ENCODE results near the gene JAG1.

The JAG1 gene

GRCh38 chr20:10696650-10697049, 22.9 kb upstream of the JAG1 start:
- peak; percentile 10 for DNase-seq

GRCh38 chr20:10689385-10689784, 15.6 kb upstream of the JAG1 start:
- DNase-seq = no peak

DNA sequence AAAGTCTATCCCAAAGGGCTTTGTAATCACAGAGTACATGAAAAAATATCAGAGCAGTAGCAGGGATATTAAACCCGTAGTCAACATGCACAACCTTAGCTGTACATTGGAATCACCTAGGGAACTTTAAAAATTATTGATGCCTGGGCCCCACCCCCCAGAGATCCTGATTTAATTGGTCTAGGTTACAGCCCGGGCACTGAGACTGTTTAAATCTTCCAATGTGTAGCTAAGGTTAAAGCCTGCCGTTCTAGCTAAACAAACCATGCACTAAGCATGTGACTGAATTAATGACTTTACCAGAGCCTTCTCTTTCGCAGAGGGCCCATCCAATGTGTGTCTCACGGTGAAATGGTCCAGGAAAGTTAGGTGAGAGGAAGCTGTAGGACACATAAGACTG, 14.1 kb upstream of the JAG1 start:
- no peak for DNase-seq

DNA sequence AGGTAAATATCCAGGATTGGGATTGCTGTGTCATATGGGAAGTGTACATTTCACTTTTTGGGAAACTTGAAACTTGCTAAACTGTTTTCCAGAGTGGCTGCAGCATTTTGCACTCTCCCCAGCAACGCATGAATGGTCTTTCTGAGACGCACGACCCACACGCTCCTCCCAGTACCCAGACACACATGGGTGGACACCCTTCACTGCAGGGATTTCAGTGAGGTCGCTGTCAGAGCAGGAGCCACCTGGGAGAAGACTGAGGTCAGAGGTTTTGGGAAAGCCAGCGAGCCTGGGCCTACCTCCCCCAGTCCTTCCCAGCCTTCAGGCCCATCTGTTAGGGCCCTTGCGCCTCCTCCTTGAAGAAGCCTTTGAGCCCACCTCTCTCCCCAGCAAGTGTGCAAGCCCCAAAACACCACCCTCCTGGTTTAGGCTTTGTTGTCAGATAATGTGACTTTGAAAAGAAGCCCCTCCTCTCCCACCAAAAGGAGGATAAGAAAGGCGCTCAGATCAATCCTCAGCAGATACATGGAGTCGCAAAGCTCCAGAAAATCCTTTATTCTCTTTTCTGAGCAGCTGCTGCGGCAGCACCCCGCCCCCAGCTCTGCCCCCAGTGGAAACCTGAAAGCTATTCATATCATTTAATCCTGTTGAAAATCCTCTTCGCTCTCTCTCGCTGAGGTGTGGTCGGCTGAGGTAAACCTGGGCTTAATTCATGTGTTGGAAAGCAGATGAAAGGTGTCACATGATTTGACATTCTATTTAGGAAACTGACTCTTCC, 12.7 kb upstream of the JAG1 start:
- no peak for DNase-seq

GRCh38 chr20:10683537-10683936, 9.7 kb upstream of the JAG1 start:
- DNase-seq = no peak

DNA sequence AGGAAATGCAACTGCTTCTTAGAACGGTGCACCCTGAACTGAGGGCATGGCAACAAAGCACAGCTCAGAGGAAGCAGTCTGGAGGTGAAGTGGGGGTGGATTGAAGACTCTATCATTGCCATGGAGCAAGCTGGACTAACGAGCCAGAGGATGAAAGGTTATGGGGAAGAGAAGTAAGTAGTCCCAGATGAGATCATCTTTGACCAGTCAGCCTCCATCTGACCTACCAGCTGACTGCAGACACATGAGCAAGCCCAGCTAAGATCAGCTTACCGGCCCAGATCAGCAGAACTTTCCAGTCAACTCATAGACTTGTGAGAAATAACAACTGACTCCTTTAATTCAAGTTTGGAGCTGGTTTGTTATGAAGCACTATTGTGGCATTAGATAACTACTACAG, 9.1 kb upstream of the JAG1 start:
- DNase-seq = no peak

DNA sequence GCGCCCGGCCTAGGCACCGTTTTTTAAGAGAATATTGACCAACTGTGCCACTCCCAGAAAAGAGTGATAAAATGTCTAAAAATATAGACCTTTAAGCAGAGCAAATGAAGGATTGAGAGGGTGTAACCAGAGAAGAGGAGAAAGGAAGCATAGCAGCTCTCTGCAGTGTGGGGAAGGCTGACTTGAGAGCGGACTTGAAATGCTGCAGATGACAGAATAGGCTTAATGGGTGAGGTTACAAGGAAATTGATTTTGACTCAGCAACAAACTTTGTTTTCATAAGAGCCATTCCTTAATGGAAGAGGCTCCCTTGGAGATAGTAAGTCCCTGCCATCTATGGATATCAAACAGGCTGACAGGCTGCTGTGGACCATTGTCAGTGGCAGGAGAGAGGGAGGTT, 7.7 kb upstream of the JAG1 start:
- DNase-seq = no peak

GRCh38 chr20:10680571-10680970, 6.8 kb upstream of the JAG1 start:
- DNase-seq = no peak

- no peak for DNase-seq
Observed at GRCh38 chr20:10679269-10679668, 5.5 kb upstream of the JAG1 start.

DNA sequence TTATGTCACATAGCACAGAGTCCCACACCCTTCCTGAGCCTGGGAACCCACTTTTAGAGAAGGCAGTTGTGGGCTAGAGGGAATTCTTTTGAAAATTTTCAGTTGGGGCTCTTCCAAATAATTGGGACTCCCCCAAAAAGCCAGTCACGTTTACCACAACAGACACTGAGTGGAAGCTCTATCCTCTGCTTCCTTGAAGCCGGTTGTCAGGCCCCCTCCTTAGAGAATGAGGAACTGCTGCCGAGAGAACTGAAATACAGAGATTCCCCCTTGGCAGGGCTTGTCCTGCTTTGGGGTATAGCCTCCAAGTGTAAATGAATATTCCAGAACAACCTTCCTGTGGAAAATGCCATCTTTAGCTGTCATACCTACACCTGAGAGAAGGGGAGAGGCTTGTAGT, 2.7 kb upstream of the JAG1 start:
- no peak for DNase-seq

- DNase-seq = no peak
Observed at GRCh38 chr20:10675450-10675848, 1.6 kb upstream of the JAG1 start.

DNA sequence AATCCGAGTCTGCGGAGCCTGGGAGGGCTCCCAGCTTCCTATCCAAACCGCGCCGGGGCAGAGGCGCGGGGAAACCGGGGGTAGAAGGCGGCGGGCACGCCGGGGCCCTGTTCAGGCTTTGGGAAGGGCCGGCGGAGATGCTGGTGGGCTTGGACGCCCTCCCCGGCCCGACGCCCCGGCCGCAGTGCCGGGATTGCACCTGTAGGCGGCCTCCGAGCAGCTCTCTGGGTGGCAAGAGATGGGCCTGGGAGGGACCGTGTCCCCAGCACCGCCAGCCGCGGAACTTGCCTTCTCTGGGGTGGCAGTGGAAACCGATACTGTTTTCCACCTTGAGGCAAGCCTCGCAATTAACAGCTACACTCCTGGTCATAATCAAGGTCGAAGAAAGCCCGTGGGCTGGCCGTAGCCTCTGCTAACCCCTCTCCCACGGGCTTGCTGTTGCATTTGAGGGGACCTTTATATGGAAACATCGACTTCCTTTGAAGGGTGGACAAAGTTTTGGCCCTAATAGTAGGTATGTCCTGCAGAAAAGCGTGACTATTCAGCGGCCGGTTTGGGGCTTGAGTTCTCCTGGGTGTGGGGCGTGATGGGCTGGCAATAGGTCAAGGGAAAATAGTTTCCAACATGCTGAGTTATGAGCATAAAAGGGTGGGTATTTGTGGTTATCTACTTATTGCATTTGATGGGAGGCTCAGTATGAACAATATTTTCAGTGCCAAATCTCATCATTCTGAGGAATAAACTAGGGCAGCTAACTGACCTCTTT, 1.1 kb upstream of the JAG1 start:
- peak; percentile 79 for DNase-seq

DNA sequence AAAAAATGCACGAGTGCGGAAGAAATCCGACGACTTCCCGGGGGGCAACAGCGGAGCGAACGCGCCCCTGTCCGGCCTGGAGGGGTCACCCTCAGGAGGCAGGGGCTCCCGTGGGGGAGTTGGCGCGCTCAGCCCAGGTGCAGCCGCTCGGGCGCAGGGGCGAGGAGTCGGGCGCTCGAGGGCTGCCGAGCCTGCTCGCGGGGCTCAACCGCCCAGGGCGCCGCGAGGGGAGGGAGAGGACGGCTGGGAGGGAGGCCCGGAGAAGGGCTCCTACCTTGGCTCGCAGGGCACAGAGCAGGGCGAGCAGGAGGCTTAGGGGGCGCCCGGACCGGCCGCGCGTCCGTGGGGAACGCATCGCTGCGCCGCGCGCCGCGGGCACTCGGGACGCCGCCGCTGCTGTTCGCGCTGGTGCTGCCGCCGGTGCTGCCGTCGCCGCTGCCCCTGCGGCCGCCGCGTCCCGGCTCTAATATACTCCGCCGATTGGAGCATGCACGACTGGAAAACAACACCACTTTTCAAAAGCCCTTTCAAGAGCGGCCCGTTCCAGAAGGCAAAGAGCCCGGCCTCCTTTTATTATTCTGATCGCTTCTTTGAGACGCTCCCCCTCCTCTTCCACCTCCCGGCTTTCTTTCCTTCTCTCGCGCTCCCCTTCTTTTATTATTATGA, 490 bp downstream of the JAG1 start:
- peak; percentile 64 for DNase-seq

DNA sequence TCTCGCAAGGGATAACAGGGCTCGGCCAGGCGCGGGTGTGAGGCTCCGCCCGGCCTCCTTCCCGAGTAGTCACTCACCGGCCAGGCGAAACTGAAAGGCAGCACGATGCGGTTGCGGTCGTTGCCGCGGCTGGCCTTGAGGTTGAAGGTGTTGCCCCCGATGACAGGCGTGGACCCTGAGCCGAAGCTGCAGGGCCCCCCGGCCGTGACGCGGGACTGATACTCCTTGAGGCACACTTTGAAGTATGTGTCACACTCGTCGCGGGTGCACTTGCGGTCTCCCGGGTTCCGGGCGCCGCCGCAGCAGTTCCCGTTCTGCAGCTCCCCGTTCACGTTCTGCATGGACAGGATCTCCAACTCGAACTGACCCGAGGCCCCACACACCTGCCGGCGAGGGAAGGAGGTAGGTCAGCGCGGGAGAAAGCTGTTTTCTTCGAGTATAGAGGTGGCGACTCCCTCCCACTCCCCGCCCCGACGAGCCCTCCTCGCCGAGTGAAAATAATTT, 1.1 kb downstream of the JAG1 start:
- DNase-seq = peak; percentile 51

DNA sequence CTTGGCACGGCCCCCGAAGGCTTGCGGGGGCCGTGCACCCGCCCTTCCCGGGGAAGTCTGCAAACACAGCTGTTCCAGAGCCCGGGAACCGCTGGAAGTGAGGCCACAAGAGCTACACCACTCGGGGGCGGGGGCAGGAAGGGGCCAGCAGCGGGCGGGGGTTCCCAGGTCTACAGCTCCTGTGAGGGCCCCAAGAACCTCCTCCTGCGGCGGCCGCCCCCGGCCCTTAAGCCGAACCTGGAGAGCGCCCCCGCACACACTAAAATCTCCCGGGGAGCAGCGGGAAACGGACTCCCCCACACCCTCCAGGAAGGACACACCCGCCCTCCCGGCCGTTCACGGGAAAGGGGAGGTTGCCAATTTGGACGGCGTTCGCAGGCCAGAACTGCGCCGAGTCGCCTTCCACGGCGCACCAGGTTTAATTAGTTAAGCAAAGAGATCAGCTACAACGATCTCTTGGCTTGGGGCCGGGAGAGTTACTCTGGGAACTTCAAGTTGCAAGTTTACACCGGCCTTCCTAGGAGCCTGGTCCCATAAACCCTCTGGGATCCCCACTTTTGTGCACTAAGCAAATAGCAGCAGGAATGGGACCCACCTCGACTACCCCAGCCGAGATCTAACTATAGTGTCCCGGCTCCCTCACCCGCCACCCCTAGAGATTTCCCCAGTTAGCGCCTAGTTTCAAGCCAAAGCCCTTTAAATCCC, 1.7 kb downstream of the JAG1 start:
- DNase-seq = peak; percentile 64

- peak; percentile 95 for DNase-seq
Observed at GRCh38 chr20:10671221-10671918, 2.4 kb downstream of the JAG1 start.

DNA sequence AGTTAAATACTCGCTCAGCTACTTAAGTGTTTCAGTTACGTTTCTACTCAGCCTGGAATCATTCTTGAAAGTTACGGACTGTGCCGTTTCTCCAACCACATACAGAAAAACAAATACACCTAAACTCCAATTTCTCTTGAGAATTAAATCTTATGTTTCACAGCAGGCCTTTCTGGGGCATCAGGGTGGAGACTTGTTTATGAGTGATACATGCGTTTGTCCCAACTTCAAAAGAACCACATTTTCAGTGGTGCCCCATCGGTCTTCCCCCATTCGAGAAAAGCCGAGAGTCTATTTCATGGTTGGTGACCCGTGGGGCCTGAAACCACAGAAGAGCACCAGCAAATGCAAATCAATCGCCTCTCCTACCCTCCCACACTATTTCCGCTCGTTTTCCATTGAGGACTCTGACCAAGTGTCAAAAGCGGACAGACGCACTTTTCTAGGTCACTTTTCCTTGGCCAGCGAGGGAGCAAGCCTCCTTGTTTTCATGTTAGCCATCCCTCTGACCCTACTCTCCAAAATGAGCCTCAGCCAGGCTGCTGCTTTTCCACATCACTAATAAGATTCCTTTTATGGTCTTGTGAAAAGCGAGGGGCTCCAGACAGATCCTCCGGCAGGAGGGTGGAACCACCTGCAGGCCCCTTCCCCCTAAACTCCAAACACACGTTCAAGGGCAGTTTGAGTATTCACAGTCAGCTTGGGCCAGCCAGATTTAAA, 3.1 kb downstream of the JAG1 start:
- no peak for DNase-seq

DNA sequence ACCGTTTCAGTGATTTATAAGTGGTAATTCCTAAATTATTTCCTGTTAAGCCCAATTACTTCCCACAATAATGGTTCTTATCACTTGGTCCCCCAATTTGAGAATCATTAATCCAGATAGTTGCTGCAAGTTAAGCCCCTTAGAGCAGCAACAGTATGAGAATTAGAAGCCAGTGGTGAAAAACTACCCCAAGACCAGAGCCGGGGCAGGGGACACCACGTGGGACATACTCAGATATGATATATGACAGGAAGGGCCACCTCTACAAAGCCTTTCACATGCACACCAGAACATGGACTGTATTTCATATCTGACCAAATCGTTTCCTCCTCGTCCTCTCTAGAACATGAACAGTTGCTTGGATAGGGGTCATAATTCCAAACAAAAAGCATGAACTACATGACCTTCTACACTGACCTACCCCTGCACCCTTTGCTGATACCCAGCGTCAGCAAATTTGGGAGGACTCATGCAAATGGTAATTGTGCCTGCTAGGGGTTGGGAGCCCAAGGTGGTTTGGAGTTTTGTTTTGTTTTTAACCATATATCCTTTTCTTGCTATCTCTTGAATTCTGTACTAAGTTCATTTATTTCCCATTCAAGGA, 3.9 kb downstream of the JAG1 start:
- DNase-seq = no peak

DNA sequence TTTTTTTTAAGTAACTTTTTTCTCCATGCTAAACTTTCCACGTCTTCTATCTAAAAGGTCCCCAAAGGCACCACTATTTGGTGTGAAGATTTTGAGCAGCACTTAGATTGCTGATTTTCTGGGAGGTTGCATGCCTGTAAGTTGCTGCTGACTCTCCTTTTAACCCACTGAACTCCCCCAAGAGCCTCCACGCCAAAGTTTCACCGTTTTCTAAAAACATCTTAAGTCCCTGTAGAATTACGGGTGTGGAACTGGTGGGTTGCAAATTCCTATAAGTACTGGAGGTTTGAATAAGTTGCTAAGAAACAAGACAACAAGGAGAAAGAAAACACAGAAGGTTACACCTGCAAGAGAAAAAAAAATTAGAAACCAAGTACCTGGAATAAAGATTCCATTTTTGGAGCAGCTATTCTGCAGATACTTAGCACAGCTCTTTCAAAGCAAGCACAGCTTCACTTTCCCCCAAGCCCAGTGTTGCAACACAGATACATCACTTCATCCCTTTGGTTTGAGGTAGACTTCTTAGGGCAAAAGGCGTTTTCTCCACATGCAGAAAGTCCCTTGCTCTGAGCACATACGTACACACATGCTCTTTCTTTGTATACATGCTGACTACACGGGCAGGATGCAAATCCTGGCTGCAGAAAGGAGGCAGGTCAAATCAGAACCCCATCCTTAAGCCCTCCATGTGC, 5.0 kb downstream of the JAG1 start:
- no peak for DNase-seq

DNA sequence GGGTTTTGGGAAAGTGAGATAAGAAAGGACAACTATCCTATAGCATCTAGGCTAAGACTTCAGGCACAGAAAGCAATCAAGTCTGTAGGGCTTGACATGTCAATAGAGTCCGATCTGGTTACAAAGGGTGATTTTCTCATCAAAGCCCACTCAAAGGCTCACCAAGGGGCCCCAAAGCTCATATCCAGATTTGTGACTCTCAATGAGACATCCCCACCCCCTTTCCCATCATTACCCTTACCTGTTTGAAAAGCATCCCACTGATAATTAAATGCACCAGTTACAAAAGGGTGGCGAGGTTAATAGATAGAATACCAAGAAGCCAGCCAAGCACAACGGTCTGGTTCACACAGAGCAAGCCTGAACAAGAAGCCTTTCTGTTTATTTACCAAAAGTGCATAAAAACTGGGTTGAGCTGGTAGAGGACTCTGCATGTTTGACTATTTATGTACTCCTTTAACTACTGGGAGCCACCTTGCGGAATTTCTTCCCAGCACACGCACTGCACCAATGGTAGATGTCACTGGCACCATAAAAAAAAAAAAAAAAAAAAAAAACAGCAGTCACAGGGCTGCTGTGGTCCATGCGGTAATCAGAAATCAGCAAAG, 6.1 kb downstream of the JAG1 start:
- DNase-seq = no peak

All from hematopoietic multipotent progenitor cell treated with erythropoietin and hydrocortisone succinate and interleukin-3 and kit ligand, for 6 days (in vitro differentiated cells).